Calu3 (cell line): ENCODE measurements around the gene PTPRE. TPM values are rescaled to one million over a fixed set of nuclear protein-coding genes. Genes with fewer than 3 reads are reported as not detected.

Source experiments
- BruUV-seq: library from RNA; stranded (reverse); fragments of 400-500 nt; replicated peaks from 2 replicates; lab custom pipeline; 2021; lab: Mats Ljungman, UMichigan
- CTCF ChIA-PET: fragments of 300-600 bp; sonication (Branson Sonifier 250); formaldehyde crosslinking; loops from one replicate; lab custom pipeline; 2022; ENCODE audit warnings: antibody characterized with exemption; lab: Charles Lee
- DNase-seq: peaks from one replicate; pipeline ENCODE4 v3.0.0; 2022
- H3K27ac Mint-ChIP-seq: one replicate; pipeline ENCODE4 v1.8.0; 2022; ENCODE audit warnings: mixed read lengths; ENCODE audit not compliant: unreplicated experiment
- H3K27me3 Mint-ChIP-seq: one replicate; pipeline ENCODE4 v1.8.0; 2022; ENCODE audit warnings: mixed read lengths; ENCODE audit not compliant: unreplicated experiment
- H3K36me3 Mint-ChIP-seq: one replicate; pipeline ENCODE4 v1.8.0; 2022; ENCODE audit warnings: mild to moderate bottlenecking, moderate library complexity, mixed read lengths; ENCODE audit not compliant: insufficient read depth, unreplicated experiment
- H3K4me1 Mint-ChIP-seq: one replicate; pipeline ENCODE4 v1.8.0; 2022; ENCODE audit warnings: mild to moderate bottlenecking, low read depth, mixed read lengths; ENCODE audit not compliant: unreplicated experiment
- H3K4me3 Mint-ChIP-seq: one replicate; pipeline ENCODE4 v1.8.0; 2022; ENCODE audit warnings: mild to moderate bottlenecking, low read depth, moderate library complexity, mixed read lengths; ENCODE audit not compliant: unreplicated experiment
- H3K9me3 Mint-ChIP-seq: one replicate; pipeline ENCODE4 v1.8.0; 2022; ENCODE audit warnings: low read depth, mixed read lengths; ENCODE audit not compliant: unreplicated experiment
- intact Hi-C: fragments of 100-400 bp; cut with micrococcal nuclease; formaldehyde crosslinking; loops from one replicate; pipeline ENCODE4 v1.10.0; 2022; ENCODE audit not compliant: unreplicated experiment
- total RNA-seq: library from RNA; stranded (reverse); gene quantifications from 2 replicates; pipeline ENCODE4 v1.2.3, GENCODE V29; 2022
- TF ChIP-seq, protein P1 (sequence below): fragments of 200-600 bp; IDR thresholded peaks from one replicate; pipeline ENCODE4 v1.8.0; 2022; ENCODE audit warnings: antibody characterized with exemption; ENCODE audit not compliant: unreplicated experiment

The PTPRE gene
- total RNA-seq, 1 experiment from 2014 or later: 7.6 TPM

DNA sequence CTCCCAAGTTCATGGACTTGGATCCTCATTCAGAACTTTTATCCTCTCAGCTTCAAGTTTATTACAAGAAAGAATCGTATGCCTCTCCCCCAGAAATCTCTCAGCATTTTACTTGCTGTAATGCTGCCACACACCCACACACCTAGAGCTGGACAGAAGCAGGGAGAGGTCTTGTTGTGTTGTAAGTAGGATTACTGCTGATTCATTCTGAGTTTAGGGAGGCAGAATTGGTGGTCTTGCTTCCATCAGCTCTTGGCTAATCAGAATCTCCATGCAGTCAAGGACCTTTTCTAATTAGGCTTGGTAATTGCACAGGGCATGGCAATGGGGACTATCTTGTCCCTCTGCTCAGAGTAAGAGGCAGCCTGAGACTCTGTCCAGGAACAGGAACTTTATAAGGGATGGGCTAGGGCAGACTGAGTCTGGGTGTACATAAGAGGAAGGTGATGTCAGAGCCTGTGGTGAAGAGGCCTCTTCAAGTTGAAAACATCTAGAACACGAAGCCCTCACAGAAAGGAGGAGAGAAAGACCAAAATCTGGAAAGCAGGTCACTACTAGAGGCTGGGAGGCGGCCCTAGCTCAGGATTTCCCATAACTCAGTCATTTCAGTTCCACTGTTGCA, 7.0 kb upstream of the PTPRE start:
- intact Hi-C loops: no loop called here
- H3K4me1 Mint-ChIP-seq: no peaks in the 10 kb centered on the region
- BruUV-seq: no TSS peak
- DNase-seq: no peak
- H3K36me3 Mint-ChIP-seq: no peaks in the 10 kb centered on the region
- H3K9me3 Mint-ChIP-seq: peaks cover 2% of the 10 kb centered on the region
- no peaks in the 10 kb centered on the region for H3K27me3 Mint-ChIP-seq
- CTCF ChIA-PET: interaction anchor here (0.7 kb wide), 1 partner anchor 782 kb away, joined by 5 read pairs; no protein-coding TSS in a partner anchor
- H3K4me3 Mint-ChIP-seq: no peak overlapping the region
- H3K27ac Mint-ChIP-seq: no peak overlapping the region
- TF ChIP-seq, protein P1, sequence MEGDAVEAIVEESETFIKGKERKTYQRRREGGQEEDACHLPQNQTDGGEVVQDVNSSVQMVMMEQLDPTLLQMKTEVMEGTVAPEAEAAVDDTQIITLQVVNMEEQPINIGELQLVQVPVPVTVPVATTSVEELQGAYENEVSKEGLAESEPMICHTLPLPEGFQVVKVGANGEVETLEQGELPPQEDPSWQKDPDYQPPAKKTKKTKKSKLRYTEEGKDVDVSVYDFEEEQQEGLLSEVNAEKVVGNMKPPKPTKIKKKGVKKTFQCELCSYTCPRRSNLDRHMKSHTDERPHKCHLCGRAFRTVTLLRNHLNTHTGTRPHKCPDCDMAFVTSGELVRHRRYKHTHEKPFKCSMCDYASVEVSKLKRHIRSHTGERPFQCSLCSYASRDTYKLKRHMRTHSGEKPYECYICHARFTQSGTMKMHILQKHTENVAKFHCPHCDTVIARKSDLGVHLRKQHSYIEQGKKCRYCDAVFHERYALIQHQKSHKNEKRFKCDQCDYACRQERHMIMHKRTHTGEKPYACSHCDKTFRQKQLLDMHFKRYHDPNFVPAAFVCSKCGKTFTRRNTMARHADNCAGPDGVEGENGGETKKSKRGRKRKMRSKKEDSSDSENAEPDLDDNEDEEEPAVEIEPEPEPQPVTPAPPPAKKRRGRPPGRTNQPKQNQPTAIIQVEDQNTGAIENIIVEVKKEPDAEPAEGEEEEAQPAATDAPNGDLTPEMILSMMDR: no peak

- Mint-ChIP-seq H3K4me1 (peaks cover 13% of the 10 kb centered on the region), H3K4me3 (no peak overlapping the region), H3K9me3 (peaks cover 2% of the 10 kb centered on the region), H3K27me3 (no peaks in the 10 kb centered on the region), H3K27ac (no peak overlapping the region), H3K36me3 (peaks cover 9% of the 10 kb centered on the region)
- TF ChIP-seq, protein P1: no peak
- CTCF ChIA-PET: no interaction called here
- intact Hi-C loops: no loop called here
- no TSS peak for BruUV-seq
- no peak for DNase-seq
These were observed 3.1 kb upstream of the PTPRE start for GRCh38 chr10:127903789-127904188.

DNA sequence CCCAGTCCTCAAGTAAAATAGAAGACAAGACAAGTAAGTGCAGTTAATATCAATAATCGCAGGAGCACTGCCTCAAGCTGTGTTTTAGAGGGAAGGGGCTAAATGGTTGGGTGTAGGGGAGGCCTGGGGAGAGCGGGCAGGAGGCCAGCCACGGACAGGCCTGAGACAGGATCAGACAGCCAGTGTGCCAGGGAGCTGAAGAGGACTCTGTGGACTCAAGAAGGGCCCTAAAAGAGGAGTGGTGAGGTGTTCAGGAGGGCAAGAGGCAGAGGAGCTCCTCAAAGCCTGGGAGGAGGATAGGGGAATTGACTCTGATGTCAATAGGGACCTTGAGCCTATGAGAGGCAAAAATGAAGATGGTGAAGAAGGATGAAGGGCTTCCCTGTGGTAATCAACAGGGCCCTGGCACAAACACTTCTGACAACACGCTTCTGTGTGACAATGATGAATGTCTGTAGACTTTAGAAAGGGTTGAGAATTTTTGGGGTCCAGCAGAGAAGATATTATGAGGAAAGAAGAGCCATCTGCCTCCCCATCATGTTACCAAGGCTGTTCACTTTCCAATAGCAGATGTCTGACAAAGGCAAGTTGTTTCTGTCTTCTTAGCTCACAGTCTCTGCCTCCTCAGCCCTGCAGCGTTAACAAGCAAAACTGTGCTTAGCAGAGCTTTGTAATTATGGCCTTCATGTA, 2.4 kb upstream of the PTPRE start:
- no peak for DNase-seq
- Mint-ChIP-seq H3K36me3 (peaks cover 12% of the 10 kb centered on the region), H3K27ac (no peak overlapping the region), H3K4me1 (peaks cover 20% of the 10 kb centered on the region), H3K27me3 (no peaks in the 10 kb centered on the region), H3K4me3 (no peak overlapping the region), H3K9me3 (peaks cover 2% of the 10 kb centered on the region)
- intact Hi-C loops: no loop called here
- CTCF ChIA-PET: no interaction called here
- TF ChIP-seq, protein P1: no peak
- no TSS peak for BruUV-seq

DNA sequence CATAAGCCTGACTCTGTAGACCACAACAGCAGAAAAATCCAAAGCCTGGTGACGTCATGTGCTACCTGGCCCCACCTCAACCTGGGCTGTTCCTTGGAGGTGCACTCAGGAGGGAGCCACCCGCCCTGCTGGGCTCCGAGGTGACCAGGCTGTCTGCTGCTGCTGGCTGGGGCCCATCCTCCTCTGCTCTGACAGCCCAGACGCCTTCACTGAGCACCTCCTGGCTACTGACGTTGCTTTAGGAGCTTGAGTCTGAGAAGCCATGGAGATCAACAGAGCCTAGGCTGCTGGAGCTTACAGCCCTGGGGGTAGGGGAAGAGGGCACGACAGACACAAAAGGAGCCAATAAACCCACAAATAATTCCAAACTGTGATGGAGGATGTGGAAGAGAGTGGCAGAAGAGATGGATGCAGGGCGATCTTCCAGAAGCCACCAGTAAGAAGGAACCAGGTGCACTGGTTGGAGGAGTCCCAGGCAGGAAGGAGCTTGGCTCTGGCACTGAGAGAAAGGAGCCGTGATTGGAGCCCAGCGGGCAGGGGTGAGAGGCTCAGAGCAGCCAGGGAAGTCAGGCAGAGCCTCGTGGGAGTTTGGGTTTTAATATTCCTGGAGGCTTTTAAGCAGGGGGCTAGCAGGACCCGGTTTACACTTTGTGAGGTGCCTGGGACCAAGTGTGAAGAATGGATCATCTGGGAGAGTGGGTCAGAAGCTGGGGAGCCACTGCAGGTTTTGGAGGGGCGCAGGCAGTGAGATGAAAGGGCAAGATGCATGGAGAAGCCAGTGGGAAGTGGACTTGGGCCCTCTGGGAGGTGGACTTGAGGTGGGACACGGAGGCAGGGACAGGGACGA, 1.7 kb upstream of the PTPRE start:
- TF ChIP-seq, protein P1: no peak
- H3K36me3 Mint-ChIP-seq: peaks cover 12% of the 10 kb centered on the region
- H3K9me3 Mint-ChIP-seq: peaks cover 2% of the 10 kb centered on the region
- intact Hi-C loops: loop anchor here (5.0 kb wide), 1 partner anchor 162 kb away; no protein-coding TSS in a partner anchor
- DNase-seq: no peak
- CTCF ChIA-PET: interaction anchor here (3.9 kb wide), 1 partner anchor 105 kb away, joined by 30 read pairs; no protein-coding TSS in a partner anchor
- H3K4me3 Mint-ChIP-seq: no peak overlapping the region
- no peaks in the 10 kb centered on the region for H3K27me3 Mint-ChIP-seq
- peaks cover 28% of the 10 kb centered on the region for H3K4me1 Mint-ChIP-seq
- no TSS peak for BruUV-seq
- H3K27ac Mint-ChIP-seq: no peak overlapping the region
